Measurements from ENCODE around the gene RAVER2.

RAVER2 gene

GRCh38 chr1:64875606-64876005 is 130.7 kb downstream of the RAVER2 start:
- DNase-seq = peak in 1 of 56 donors; percentile 2

DNA sequence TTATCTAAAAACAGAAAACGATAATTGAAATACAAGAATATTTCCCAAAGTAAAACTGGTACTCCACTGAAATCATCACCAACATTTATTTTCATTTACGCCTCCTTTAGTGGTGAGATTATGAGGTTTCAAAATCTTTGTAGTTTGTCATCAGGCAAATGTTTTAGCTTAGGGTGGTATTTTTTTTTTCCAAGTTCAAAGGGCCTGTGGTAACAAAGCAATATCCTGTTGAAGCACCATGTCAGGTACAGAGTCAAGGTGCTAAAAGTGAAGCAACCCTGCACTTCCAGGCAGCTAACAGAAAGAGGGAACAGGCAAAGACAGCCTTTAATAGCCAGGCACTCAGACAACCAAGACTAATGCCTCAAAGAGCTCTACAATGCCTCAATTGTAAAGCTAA is 132.3 kb downstream of the RAVER2 start:
- DNase-seq = no peak

GRCh38 chr1:64877598-64877997 is 132.7 kb downstream of the RAVER2 start:
- DNase-seq = no peak

- no peak for DNase-seq
Measured at GRCh38 chr1:64878090-64878489, 133.2 kb downstream of the RAVER2 start.

DNA sequence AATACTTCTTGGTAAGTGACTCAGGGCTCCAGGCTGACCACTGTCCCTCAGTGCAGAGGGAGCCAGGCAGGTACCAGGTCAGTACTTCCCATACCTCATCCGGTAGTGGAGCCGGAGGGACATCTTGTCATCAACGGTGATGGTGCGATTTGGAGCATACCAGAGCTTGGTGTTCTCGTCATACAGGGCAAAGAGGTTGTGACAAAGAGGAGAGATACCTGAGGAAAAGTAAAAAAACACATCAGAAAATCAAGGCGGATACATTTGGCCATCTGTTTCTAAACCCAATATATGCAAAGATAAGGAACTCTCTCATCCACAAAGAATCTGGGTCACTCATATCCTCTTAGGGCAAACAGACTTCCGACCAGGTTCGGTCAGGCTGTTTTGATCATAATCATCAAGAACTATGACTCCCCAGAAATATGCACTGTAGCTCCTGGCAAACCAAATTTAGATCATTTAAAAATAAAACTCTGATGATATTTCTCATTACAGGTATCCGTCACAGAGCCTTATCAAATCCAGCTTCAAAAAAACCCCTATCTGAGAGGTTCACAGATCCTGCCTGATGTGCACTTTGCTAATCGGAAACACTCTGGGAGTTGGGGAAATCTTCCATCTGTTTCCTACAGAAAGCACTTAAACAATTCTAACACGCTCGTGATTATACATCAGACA is 134.2 kb downstream of the RAVER2 start:
- no peak for DNase-seq

DNA sequence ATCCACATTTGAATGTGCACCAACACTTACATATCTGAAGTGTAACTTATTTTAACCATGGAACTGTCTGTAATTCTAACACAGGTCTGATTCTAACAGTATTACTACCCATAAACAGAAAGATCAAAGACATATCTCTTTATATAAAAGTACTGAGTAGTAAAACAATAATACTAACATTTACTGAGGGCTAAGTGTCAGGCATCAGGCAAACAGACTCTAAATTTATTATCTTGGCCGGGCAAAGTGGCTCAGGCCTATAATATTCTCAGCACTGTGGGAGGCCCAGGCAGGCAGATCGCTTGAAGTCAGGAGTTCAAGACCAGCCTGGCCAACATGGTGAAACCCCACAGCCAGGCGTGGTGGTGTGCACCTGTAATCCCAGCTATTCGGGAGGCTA is 135.6 kb downstream of the RAVER2 start:
- no peak for DNase-seq

GRCh38 chr1:64881281-64881680 is 136.4 kb downstream of the RAVER2 start:
- DNase-seq = no peak

All from amygdala (tissue), 56 donors.